Activated CD4-positive, alpha-beta T cell treated with anti-CD3 and anti-CD28 coated beads, Interleukin-2, amount 50 U/mL, for 48 hours (primary cell): ENCODE results near the gene EML4.
A peak's percentile ranks its signal among the peaks of the same experiment; 100 is the strongest.

Experiments used
- DNase-seq, 2 experiments: peaks; one replicate each; pipeline ENCODE4 v3.0.0-alpha.2; 2020

The EML4 gene

GRCh38 chr2:42138163-42139015 lies 30.8 kb upstream of the EML4 start:
- DNase-seq = no peak

- no peak for DNase-seq
Measured at GRCh38 chr2:42139101-42139500, 30.1 kb upstream of the EML4 start.

- DNase-seq = no peak
Measured at GRCh38 chr2:42140496-42140895, 28.7 kb upstream of the EML4 start.

- peak in 1 of 2 experiments; percentile 41 for DNase-seq
Measured at GRCh38 chr2:42141687-42142546, 27.2 kb upstream of the EML4 start.

GRCh38 chr2:42142547-42143184 lies 26.5 kb upstream of the EML4 start:
- no peak for DNase-seq

GRCh38 chr2:42147641-42148274 lies 21.4 kb upstream of the EML4 start:
- no peak for DNase-seq

- DNase-seq = no peak
Measured at GRCh38 chr2:42150159-42150558, 19.0 kb upstream of the EML4 start.

GRCh38 chr2:42153944-42154581 lies 15.1 kb upstream of the EML4 start:
- DNase-seq = no peak

GRCh38 chr2:42156721-42157120 lies 12.4 kb upstream of the EML4 start:
- DNase-seq = no peak

GRCh38 chr2:42161444-42161843 lies 7.7 kb upstream of the EML4 start:
- no peak for DNase-seq

GRCh38 chr2:42163444-42164045 lies 5.6 kb upstream of the EML4 start:
- no peak for DNase-seq

GRCh38 chr2:42164046-42164445 lies 5.1 kb upstream of the EML4 start:
- no peak for DNase-seq

GRCh38 chr2:42164971-42165370 lies 4.2 kb upstream of the EML4 start:
- DNase-seq = no peak

GRCh38 chr2:42167458-42167857 lies 1.7 kb upstream of the EML4 start:
- DNase-seq = no peak

GRCh38 chr2:42168459-42169099 lies 574 bp upstream of the EML4 start:
- DNase-seq = peak in 1 of 2 experiments; percentile 7

- DNase-seq = peak in 1 of 2 experiments; percentile 20
Measured at GRCh38 chr2:42169874-42170521, 845 bp downstream of the EML4 start.

- no peak for DNase-seq
Measured at GRCh38 chr2:42170619-42171395, 1.7 kb downstream of the EML4 start.

GRCh38 chr2:42171396-42171980 lies 2.3 kb downstream of the EML4 start:
- no peak for DNase-seq

- DNase-seq = no peak
Measured at GRCh38 chr2:42172020-42172419, 2.9 kb downstream of the EML4 start.

- DNase-seq = no peak
Measured at GRCh38 chr2:42172566-42172965, 3.4 kb downstream of the EML4 start.
